Lung (tissue), 12 donors: ENCODE data around the gene LAMA1. TPM values are rescaled to one million over a fixed set of nuclear protein-coding genes. Genes with fewer than 3 reads are reported as not detected.
A peak's percentile ranks its signal among the peaks of the same experiment; 100 is the strongest.

Experiments used
- ATAC-seq: fragments of 200-7000 bp; cut with Tn5 transposase; one replicate; pipeline ENCODE4 v1.9.1; 2020; ENCODE audit warnings: moderate number of reproducible peaks; ENCODE audit not compliant: insufficient read depth, low FRiP score
- DNase-seq, 3 donors: peaks; one replicate each; pipeline ENCODE4 v3.0.0-alpha.2; 2013 to 2017
- H3K27ac ChIP-seq, 2 donors: one replicate each; pipeline ENCODE4 v1.5.1; 2013; ENCODE audit warnings: mild to moderate bottlenecking in 2 of 2, moderate library complexity in 2 of 2, control low read depth in 1 of 2, inconsistent platforms in 1 of 2, low read depth in 1 of 2, low read length in 1 of 2
- H3K27me3 ChIP-seq, 3 donors: one replicate each; pipeline ENCODE4 v1.5.1; 2013; ENCODE audit warnings: low read length in 2 of 3; ENCODE audit not compliant: control insufficient read depth in 3 of 3, insufficient read depth in 3 of 3
- H3K36me3 ChIP-seq, 4 donors: one replicate each; pipeline ENCODE4 v1.5.1; 2013; ENCODE audit warnings: low read length in 4 of 4, mild to moderate bottlenecking in 1 of 4, moderate library complexity in 1 of 4; ENCODE audit not compliant: control insufficient read depth in 4 of 4, insufficient read depth in 4 of 4
- H3K4me1 ChIP-seq, 5 donors: one replicate each; pipeline ENCODE4 v1.5.1; 2013; ENCODE audit warnings: low read length in 5 of 5, mild to moderate bottlenecking in 2 of 5, moderate library complexity in 1 of 5; ENCODE audit not compliant: control insufficient read depth in 5 of 5, insufficient read depth in 5 of 5
- H3K4me3 ChIP-seq: one replicate; pipeline ENCODE4 v1.5.1; 2013; ENCODE audit warnings: mild to moderate bottlenecking, control low read depth, moderate library complexity
- H3K9ac ChIP-seq, 2 donors: one replicate each; pipeline ENCODE4 v1.5.1; 2013; ENCODE audit warnings: low read length in 2 of 2, control low read depth in 1 of 2; ENCODE audit not compliant: insufficient read depth in 1 of 2
- H3K9me3 ChIP-seq, 4 donors: one replicate each; pipeline ENCODE4 v1.5.1; 2013; ENCODE audit warnings: low read length in 3 of 4, mild to moderate bottlenecking in 1 of 4, moderate library complexity in 1 of 4; ENCODE audit not compliant: control insufficient read depth in 4 of 4, insufficient read depth in 3 of 4
- CTCF ChIP-seq: IDR thresholded peaks from 2 replicates; pipeline ENCODE4 v1.5.1; 2012; ENCODE audit warnings: mild to moderate bottlenecking; ENCODE audit errors: control extremely low read depth, extremely low read depth
- whole genome bisulfite sequencing, 2 donors: extraction: QIAGEN DNeasy Blood & Tissue Kit; methylation state at CpG; one replicate each; pipeline ENCODE4 v1.1.7; 2013; 5-methylcytosine and 5-hydroxymethylcytosine counted together
- polyA plus RNA-seq, 2 donors: library from polyadenylated mRNA; stranded (reverse); fragments of 200-250 nt; gene quantifications; one replicate each; pipeline ENCODE4 v1.2.1, GENCODE V29; 2013
- total RNA-seq, 2 donors: library from RNA; depleted of rRNA in 1 of 2; stranded (reverse); fragments of >200 nt in 1 of 2; gene quantifications; one replicate each; pipeline ENCODE4 v1.2.1, GENCODE V29; 2014 to 2021
- donor health status: control.
- donor health status: control.
- donor health status: Bipolar disorder and iron deficiency.
- donor health status: healthy.
- donor health status: DM: yes; HTN: yes; CAD: no.

Gene LAMA1
- total and polyA plus RNA-seq, 4 donors: 0.66 to 2.8 (median 1.7) TPM

DNA sequence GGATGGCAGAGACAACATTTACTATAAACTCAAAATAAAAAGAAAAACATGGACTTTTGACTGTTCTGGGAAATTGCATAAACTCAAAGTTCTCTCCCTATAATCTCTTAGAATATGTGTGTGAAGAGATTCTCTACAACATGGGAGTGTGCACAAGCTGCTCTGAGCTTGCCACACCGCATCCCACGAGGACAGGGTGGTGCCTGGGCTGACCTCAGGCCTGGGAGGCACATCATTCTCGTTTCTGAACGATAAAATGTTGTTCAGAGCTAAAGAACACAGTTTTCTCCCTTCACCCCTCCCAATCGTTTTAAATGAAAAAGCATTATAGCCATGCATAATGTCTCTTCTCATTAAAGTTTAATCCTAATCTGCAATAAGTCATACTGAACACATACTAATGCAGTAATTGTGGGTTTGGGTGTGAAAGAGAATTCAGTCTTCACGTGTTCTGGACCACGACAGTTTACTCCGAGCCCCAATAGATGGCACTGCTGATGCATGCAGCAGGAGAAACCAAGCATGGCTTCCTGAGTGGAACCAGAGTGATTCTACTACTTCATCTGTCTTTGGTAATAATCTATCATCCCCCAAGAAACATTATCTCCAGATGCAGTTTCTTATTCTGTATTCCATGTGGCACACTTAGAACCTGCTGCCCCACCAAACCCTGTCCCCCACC lies 46.9 kb upstream of the LAMA1 start:
- Histone ChIP-seq H3K4me1 (no peaks in the 10 kb centered on the region), H3K4me3 (no peak overlapping the region), H3K27ac (no peak overlapping the region), H3K9me3 (no peaks in the 10 kb centered on the region), H3K9ac (no peak overlapping the region), H3K27me3 (peaks cover 0 to 2% (median 0%) of the 10 kb centered on the region in 3 donors), H3K36me3 (no peaks in the 10 kb centered on the region)
- ATAC-seq: no peak
- peak in 2 of 3 donors; percentile 13 to 52 for DNase-seq
- TF ChIP-seq CTCF: no peak
- WGBS, 2 donors: 52 to 68% methylated on average over 8 of the region's 8 CpGs

GRCh38 chr18:7158216-7158615 lies 40.6 kb upstream of the LAMA1 start:
- Histone ChIP-seq H3K27ac (no peak overlapping the region), H3K36me3 (no peaks in the 10 kb centered on the region), H3K4me1 (no peaks in the 10 kb centered on the region), H3K9ac (no peak overlapping the region), H3K4me3 (no peak overlapping the region), H3K9me3 (no peaks in the 10 kb centered on the region), H3K27me3 (peaks cover 0 to 2% (median 2%) of the 10 kb centered on the region in 3 donors)
- TF ChIP-seq CTCF: no peak
- ATAC-seq (no peak), DNase-seq (no peak)
- WGBS, 2 donors: 84 to 85% methylated on average over 10 of the region's 10 CpGs

GRCh38 chr18:7157760-7158159 lies 40.2 kb upstream of the LAMA1 start:
- Histone ChIP-seq H3K4me3 (no peak overlapping the region), H3K9me3 (no peaks in the 10 kb centered on the region), H3K27ac (no peak overlapping the region), H3K9ac (no peak overlapping the region), H3K4me1 (no peaks in the 10 kb centered on the region), H3K36me3 (no peaks in the 10 kb centered on the region), H3K27me3 (peaks cover 0 to 2% (median 2%) of the 10 kb centered on the region in 3 donors)
- no peak for TF ChIP-seq CTCF
- 76 to 77% methylated on average over 3 of the region's 3 CpGs for WGBS, 2 donors
- no peak for DNase-seq
- ATAC-seq: no peak

GRCh38 chr18:7155887-7156286 lies 38.3 kb upstream of the LAMA1 start:
- no peak overlapping the region for H3K4me3 ChIP-seq
- no peak for TF ChIP-seq CTCF
- H3K36me3 ChIP-seq: no peaks in the 10 kb centered on the region
- DNase-seq (no peak), ATAC-seq (no peak)
- H3K9me3 ChIP-seq: no peaks in the 10 kb centered on the region
- no peak overlapping the region for H3K27ac ChIP-seq
- H3K9ac ChIP-seq: no peak overlapping the region
- H3K4me1 ChIP-seq: no peaks in the 10 kb centered on the region
- peaks cover 0 to 2% (median 0%) of the 10 kb centered on the region in 3 donors for H3K27me3 ChIP-seq
- WGBS, 2 donors: 86 to 90% methylated on average over 8 of the region's 8 CpGs
